Right lobe of liver (tissue), 4 donors: ENCODE results near the gene SIRT2.

Experiments used
- POLR2A ChIP-seq: fragments of 450-650 bp; IDR thresholded peaks from one replicate; pipeline ENCODE4 v1.6.1; 2017; ENCODE audit warnings: antibody characterized with exemption, mild to moderate bottlenecking
- TF ChIP-seq, protein P1 (sequence below), 4 donors: fragments of 200-600 bp in 3 of 4; fragments of 450-650 bp in 1 of 4; IDR thresholded peaks; one replicate each; pipeline versions ENCODE4 v1.5.1 to v1.8.0; 2016 to 2022; ENCODE audit warnings: antibody characterized with exemption in 4 of 4, mild to moderate bottlenecking in 2 of 4
- donor health status: DM: no; HTN: no; CAD: no.
- donor health status: DM: no; HTN: no; CAD: no.
- donor health status: DM: no; HTN: yes; CAD: no.

DNA sequence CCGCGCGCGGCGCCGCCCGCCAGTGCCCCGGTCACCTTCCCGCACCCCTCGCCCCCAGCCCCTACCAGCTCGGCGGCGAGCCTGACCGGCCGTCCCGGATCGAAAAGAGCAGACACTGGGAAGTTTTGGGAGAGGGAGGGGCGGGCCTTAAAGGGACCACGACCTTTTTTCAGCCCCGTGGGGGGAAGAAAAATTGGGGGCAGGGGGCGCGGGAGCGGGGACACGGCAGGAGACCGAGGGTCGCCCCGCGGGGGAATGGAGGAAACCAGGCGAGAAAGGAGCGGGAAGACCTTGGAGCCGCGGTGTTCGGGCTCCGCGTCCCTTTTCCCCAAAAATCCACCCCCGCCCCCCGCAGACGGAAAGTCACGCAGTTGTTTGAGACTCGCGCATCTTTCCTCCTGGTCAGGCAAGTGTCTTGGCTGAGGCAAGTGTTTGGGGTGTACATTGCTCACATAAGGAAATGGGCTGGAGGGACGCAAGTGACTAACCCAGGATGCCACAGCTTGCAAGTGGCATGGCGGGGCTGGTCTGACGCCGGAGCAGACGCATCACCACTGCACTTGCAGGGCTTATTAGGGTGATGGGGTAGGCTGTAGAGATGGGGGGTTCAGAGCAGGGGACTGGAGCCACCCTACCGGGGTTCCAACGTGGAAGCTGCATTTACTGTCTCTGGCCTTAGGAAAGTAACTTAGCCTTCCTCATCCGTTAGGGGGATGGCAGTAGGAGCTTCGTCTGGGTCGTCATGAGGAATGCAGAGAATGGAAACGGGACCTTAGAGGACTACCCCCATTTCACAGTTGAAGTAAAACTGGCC is 47.0 kb downstream of the SIRT2 start:
- peak; percentile 50 for TF ChIP-seq POLR2A
- TF ChIP-seq, protein P1, sequence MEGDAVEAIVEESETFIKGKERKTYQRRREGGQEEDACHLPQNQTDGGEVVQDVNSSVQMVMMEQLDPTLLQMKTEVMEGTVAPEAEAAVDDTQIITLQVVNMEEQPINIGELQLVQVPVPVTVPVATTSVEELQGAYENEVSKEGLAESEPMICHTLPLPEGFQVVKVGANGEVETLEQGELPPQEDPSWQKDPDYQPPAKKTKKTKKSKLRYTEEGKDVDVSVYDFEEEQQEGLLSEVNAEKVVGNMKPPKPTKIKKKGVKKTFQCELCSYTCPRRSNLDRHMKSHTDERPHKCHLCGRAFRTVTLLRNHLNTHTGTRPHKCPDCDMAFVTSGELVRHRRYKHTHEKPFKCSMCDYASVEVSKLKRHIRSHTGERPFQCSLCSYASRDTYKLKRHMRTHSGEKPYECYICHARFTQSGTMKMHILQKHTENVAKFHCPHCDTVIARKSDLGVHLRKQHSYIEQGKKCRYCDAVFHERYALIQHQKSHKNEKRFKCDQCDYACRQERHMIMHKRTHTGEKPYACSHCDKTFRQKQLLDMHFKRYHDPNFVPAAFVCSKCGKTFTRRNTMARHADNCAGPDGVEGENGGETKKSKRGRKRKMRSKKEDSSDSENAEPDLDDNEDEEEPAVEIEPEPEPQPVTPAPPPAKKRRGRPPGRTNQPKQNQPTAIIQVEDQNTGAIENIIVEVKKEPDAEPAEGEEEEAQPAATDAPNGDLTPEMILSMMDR (IDR thresholded peaks at IDR 0.05), result peak in 1 of 4 donors; percentile 6
